DND-41 (cell line): ENCODE results near the gene STT3B.

Experiments
- ATAC-seq: fragments of 200-7000 bp; cut with Tn5 transposase; 3 replicates; pipeline ENCODE4 v1.9.1; 2021; ENCODE audit warnings: low read depth; ENCODE audit not compliant: insufficient read depth
- DNase-seq: peaks from one replicate; pipeline ENCODE4 v3.0.0-alpha.2; 2020
- H2AFZ ChIP-seq: 2 replicates; pipeline ENCODE4 v1.6.0; 2012; ENCODE audit warnings: low read depth, low read length
- H3K27ac ChIP-seq: 2 replicates; pipeline ENCODE4 v1.5.1; 2012; ENCODE audit warnings: low read length, inconsistent platforms
- H3K27me3 ChIP-seq: fragments of 200-600 bp; sonication (generic); 2 replicates; pipeline ENCODE4 v1.6.0; 2012; ENCODE audit warnings: low read length, mild to moderate bottlenecking, inconsistent platforms; ENCODE audit not compliant: insufficient read depth, poor library complexity
- H3K36me3 ChIP-seq: 2 replicates; pipeline ENCODE4 v1.5.1; 2012; ENCODE audit warnings: low read length, inconsistent platforms; ENCODE audit not compliant: insufficient read depth
- H3K4me1 ChIP-seq: 2 replicates; pipeline ENCODE4 v1.5.1; 2012; ENCODE audit warnings: mild to moderate bottlenecking, low read length; ENCODE audit not compliant: insufficient read depth
- H3K4me2 ChIP-seq: 2 replicates; pipeline ENCODE4 v1.6.0; 2012; ENCODE audit warnings: mild to moderate bottlenecking, moderate library complexity, low read length, inconsistent platforms; ENCODE audit not compliant: insufficient read depth
- H3K4me3 ChIP-seq, 2 experiments: fragments of 200-600 bp in 1 of 2; shearing (Covaris generic) in 1 of 2; 2 replicates each; pipeline ENCODE4 v1.5.1; 2012 to 2016; ENCODE audit warnings: inconsistent platforms in 2 of 2, low read length in 2 of 2, mild to moderate bottlenecking in 2 of 2, low read depth in 1 of 2, moderate library complexity in 1 of 2
- H3K79me2 ChIP-seq: 2 replicates; pipeline ENCODE4 v1.6.0; 2012; ENCODE audit warnings: low read length, inconsistent platforms; ENCODE audit not compliant: insufficient read depth
- H3K9ac ChIP-seq: 2 replicates; pipeline ENCODE4 v1.6.0; 2012; ENCODE audit warnings: low read depth, mild to moderate bottlenecking, inconsistent platforms, low read length, moderate library complexity
- H3K9me3 ChIP-seq: 2 replicates; pipeline ENCODE4 v1.5.1; 2012; ENCODE audit warnings: low read length, moderate library complexity, mild to moderate bottlenecking, inconsistent platforms; ENCODE audit not compliant: insufficient read depth, severe bottlenecking
- H4K20me1 ChIP-seq: 2 replicates; pipeline ENCODE4 v1.6.0; 2012; ENCODE audit warnings: low read length; ENCODE audit not compliant: insufficient read depth
- EZH2 ChIP-seq: IDR thresholded peaks from 3 replicates; pipeline ENCODE4 v1.6.1; 2012; ENCODE audit warnings: borderline replicate concordance, low read depth, mild to moderate bottlenecking, moderate library complexity, low read length, inconsistent platforms; ENCODE audit not compliant: severe bottlenecking
- TF ChIP-seq, protein P1 (sequence below): IDR thresholded peaks from 2 replicates; pipeline ENCODE4 v1.5.1; 2012; ENCODE audit warnings: borderline replicate concordance, low read length, moderate library complexity, mild to moderate bottlenecking; ENCODE audit not compliant: poor library complexity, severe bottlenecking; ENCODE audit errors: extremely low read depth

The STT3B gene

DNA sequence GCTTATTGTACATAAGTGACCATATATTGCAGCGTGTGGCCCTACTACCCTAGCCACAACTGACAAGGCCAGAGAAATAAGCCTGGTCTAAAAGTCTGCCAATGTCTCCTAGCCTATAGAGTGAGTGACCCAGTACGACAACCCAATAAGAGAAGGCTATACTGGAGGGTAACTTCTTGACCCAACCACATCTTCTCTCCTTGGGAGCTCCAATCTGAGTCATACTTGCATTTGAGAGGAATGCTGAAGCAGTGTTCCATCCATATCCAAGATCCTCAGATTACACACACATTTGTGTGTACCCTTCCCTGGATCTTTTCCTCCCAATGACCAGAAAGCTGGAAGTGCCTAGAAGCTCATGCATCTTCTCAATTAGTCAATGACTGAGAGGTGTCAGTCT lies 11.3 kb upstream of the STT3B start:
- no peak for DNase-seq
- no peak overlapping the region for H3K4me3 ChIP-seq
- H2AFZ ChIP-seq = peak overlapping the region; percentile 31
- H3K4me2 ChIP-seq = no peak overlapping the region
- TF ChIP-seq EZH2 = no peak
- TF ChIP-seq, protein P1, sequence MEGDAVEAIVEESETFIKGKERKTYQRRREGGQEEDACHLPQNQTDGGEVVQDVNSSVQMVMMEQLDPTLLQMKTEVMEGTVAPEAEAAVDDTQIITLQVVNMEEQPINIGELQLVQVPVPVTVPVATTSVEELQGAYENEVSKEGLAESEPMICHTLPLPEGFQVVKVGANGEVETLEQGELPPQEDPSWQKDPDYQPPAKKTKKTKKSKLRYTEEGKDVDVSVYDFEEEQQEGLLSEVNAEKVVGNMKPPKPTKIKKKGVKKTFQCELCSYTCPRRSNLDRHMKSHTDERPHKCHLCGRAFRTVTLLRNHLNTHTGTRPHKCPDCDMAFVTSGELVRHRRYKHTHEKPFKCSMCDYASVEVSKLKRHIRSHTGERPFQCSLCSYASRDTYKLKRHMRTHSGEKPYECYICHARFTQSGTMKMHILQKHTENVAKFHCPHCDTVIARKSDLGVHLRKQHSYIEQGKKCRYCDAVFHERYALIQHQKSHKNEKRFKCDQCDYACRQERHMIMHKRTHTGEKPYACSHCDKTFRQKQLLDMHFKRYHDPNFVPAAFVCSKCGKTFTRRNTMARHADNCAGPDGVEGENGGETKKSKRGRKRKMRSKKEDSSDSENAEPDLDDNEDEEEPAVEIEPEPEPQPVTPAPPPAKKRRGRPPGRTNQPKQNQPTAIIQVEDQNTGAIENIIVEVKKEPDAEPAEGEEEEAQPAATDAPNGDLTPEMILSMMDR = no peak
- no peaks in the 10 kb centered on the region for H3K36me3 ChIP-seq
- no peaks in the 10 kb centered on the region for H4K20me1 ChIP-seq
- no peak for ATAC-seq
- peaks cover 17% of the 10 kb centered on the region for H3K4me1 ChIP-seq
- H3K9me3 ChIP-seq = no peaks in the 10 kb centered on the region
- H3K27me3 ChIP-seq = no peaks in the 10 kb centered on the region
- no peaks in the 10 kb centered on the region for H3K79me2 ChIP-seq
- peak overlapping the region; percentile 61 for H3K27ac ChIP-seq
- no peak overlapping the region for H3K9ac ChIP-seq

DNA sequence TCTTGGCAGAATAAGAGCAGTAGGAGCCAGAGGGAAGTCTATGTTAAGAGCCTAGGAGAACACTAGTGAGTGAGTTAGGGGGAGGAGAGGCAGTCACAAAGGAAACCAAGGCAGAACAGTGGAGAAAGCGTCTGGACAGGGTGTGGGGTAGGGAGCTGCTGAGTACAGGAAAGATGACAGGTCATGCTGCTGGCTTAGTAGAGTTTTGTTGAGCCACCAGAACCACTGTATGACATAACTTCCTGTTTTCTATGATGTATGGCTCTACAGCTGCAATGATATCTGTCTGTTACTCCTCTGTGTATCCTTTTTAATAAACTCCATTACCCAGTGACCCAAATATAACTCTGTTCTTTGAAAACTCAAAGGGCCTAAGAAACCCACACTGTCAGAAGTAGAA lies 10.6 kb upstream of the STT3B start:
- peak overlapping the region; percentile 61 for H3K27ac ChIP-seq

DNA sequence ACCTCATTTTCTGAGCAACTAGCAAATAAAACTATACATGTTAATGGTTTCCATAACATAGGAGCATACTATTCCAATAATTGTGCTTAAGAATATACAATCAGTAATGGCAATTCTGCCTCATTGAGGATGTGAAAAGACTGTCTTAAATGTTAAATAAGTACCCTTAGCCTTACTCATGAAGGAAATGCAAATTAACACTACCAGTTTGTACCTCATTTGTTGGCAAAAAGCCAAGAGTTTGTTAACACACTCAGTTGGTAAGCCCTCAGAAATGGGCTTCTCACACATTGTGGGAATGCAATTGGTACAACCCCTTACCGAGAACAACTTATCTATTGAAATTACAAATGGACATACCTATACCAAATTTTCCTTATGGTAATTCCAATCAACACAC lies 9.2 kb upstream of the STT3B start:
- Histone ChIP-seq H3K27me3 (no peaks in the 10 kb centered on the region), H3K79me2 (no peaks in the 10 kb centered on the region), H3K36me3 (no peaks in the 10 kb centered on the region), H3K4me1 (peaks cover 17% of the 10 kb centered on the region), H3K9ac (no peak overlapping the region), H3K27ac (no peak overlapping the region), H3K4me2 (no peak overlapping the region), H3K9me3 (no peaks in the 10 kb centered on the region), H3K4me3 (no peak overlapping the region), H2AFZ (no peak overlapping the region), H4K20me1 (no peaks in the 10 kb centered on the region)
- ATAC-seq (no peak), DNase-seq (no peak)
- TF ChIP-seq, protein P1 = no peak
- no peak for TF ChIP-seq EZH2

More for the DNA sequence above, 10.6 kb upstream of the STT3B start:
- Histone ChIP-seq H3K4me1 (peaks cover 17% of the 10 kb centered on the region), H3K9ac (0 out of 2 replicates have a peak overlapping the region, but pooled peaks have one; percentile 2), H2AFZ (peak overlapping the region; percentile 35), H3K9me3 (no peaks in the 10 kb centered on the region), H3K4me3 (no peak overlapping the region), H3K36me3 (no peaks in the 10 kb centered on the region), H4K20me1 (no peaks in the 10 kb centered on the region), H3K27me3 (no peaks in the 10 kb centered on the region), H3K79me2 (no peaks in the 10 kb centered on the region), H3K4me2 (peak overlapping the region; percentile 14)
- ATAC-seq = peak; percentile 98
- TF ChIP-seq, protein P1 = no peak
- no peak for TF ChIP-seq EZH2
- peak; percentile 61 for DNase-seq

DNA sequence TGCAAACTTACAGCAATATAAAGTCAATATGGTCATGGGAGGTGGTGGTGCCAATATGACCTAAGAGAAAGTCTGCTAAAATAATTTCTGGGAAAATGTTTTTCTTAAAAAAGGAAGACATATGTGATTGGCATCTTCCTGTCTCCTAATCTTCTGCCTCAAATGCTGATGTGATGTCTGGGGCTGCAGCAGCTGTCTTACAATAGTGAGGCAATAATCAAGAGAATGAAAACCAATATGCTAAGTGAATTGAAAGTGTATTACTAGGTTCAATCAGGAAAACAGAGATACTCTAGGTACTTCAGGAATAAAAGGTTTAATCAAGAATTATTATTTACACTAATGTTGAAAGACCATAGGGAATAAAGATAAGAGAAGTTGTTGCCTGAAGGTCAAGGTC lies 7.2 kb upstream of the STT3B start:
- Histone ChIP-seq H4K20me1 (no peaks in the 10 kb centered on the region), H2AFZ (no peak overlapping the region), H3K4me2 (no peak overlapping the region), H3K9ac (no peak overlapping the region), H3K36me3 (no peaks in the 10 kb centered on the region), H3K27me3 (no peaks in the 10 kb centered on the region), H3K27ac (no peak overlapping the region), H3K4me3 (no peak overlapping the region), H3K9me3 (no peaks in the 10 kb centered on the region), H3K79me2 (peaks cover 13% of the 10 kb centered on the region), H3K4me1 (peaks cover 30% of the 10 kb centered on the region)
- TF ChIP-seq EZH2 = no peak
- TF ChIP-seq, protein P1 = no peak
- ATAC-seq (no peak), DNase-seq (no peak)
